SK-N-SH treated with all-trans-retinoic acid at 6 μM for 48 hours (cell line): ENCODE data around the gene ITIH1.

ENCODE experiments used
- ATAC-seq: fragments of 200-7000 bp; cut with Tn5 transposase; 3 replicates; pipeline ENCODE4 v1.9.1; 2020; ENCODE audit warnings: mild to moderate bottlenecking, moderate library complexity
- ARNTL ChIP-seq: fragments of 450-650 bp; formaldehyde crosslinking; IDR thresholded peaks from 2 replicates; pipeline ENCODE4 v1.5.0; 2020; ENCODE audit warnings: low read depth, mild to moderate bottlenecking, moderate library complexity, borderline replicate concordance
- BACH2 ChIP-seq: fragments of 250-450 bp; sonication (Bioruptor Pico); IDR thresholded peaks from 2 replicates; pipeline ENCODE4 v1.9.0; 2021; ENCODE audit warnings: mild to moderate bottlenecking, borderline replicate concordance
- CSDC2 ChIP-seq: fragments of 250-450 bp; sonication (Bioruptor Pico); IDR thresholded peaks from 2 replicates; pipeline ENCODE4 v1.5.0; 2020; ENCODE audit warnings: mild to moderate bottlenecking, moderate library complexity
- CSRNP3 ChIP-seq: fragments of 250-450 bp; sonication (Bioruptor Pico); IDR thresholded peaks from 2 replicates; pipeline ENCODE4 v1.5.1; 2021; ENCODE audit warnings: mild to moderate bottlenecking, moderate library complexity
- ESRRG ChIP-seq: fragments of 250-450 bp; sonication (Bioruptor Pico); IDR thresholded peaks from 2 replicates; pipeline ENCODE4 v1.6.1; 2021; ENCODE audit warnings: mild to moderate bottlenecking
- ISL1 ChIP-seq: fragments of 250-450 bp; sonication (Bioruptor Pico); IDR thresholded peaks from 2 replicates; pipeline ENCODE4 v2.1.2; 2022; ENCODE audit warnings: mild to moderate bottlenecking, moderate library complexity
- OSR1 ChIP-seq: fragments of 250-450 bp; sonication (Bioruptor Pico); IDR thresholded peaks from 2 replicates; pipeline ENCODE4 v1.8.0; 2022; ENCODE audit warnings: moderate library complexity, mild to moderate bottlenecking, inconsistent platforms
- PATZ1 ChIP-seq: fragments of 250-450 bp; sonication (Bioruptor Pico); IDR thresholded peaks from 2 replicates; pipeline ENCODE4 v1.8.0; 2020; ENCODE audit warnings: mild to moderate bottlenecking, moderate library complexity, borderline replicate concordance
- POU6F1 ChIP-seq: fragments of 250-450 bp; sonication (Bioruptor Pico); IDR thresholded peaks from 2 replicates; pipeline ENCODE4 v1.8.0; 2021; ENCODE audit warnings: low read depth, mild to moderate bottlenecking, moderate library complexity, borderline replicate concordance
- PPARA ChIP-seq: fragments of 250-450 bp; sonication (Bioruptor Pico); IDR thresholded peaks from 2 replicates; pipeline ENCODE4 v1.5.0; 2020; ENCODE audit warnings: mild to moderate bottlenecking, borderline replicate concordance
- RARB ChIP-seq: fragments of 250-450 bp; sonication (Bioruptor Pico); IDR thresholded peaks from 2 replicates; pipeline ENCODE4 v1.8.0; 2021; ENCODE audit warnings: mild to moderate bottlenecking, moderate library complexity
- SNAI2 ChIP-seq: fragments of 250-450 bp; sonication (Bioruptor Pico); IDR thresholded peaks from 2 replicates; pipeline ENCODE4 v1.5.0; 2020; ENCODE audit warnings: mild to moderate bottlenecking, moderate library complexity
- TOX ChIP-seq: fragments of 250-450 bp; sonication (Bioruptor Pico); IDR thresholded peaks from 2 replicates; pipeline ENCODE4 v1.8.0; 2021; ENCODE audit warnings: mild to moderate bottlenecking, moderate library complexity, borderline replicate concordance
- ZC3H10 ChIP-seq: fragments of 250-450 bp; sonication (Bioruptor Pico); IDR thresholded peaks from 2 replicates; pipeline ENCODE4 v1.5.1; 2021; ENCODE audit warnings: mild to moderate bottlenecking, moderate library complexity
- ZFP30 ChIP-seq: fragments of 450-650 bp; formaldehyde crosslinking; IDR thresholded peaks from 2 replicates; pipeline ENCODE4 v1.5.0; 2022; ENCODE audit warnings: mild to moderate bottlenecking, moderate library complexity
- ZNF565 ChIP-seq: fragments of 450-650 bp; formaldehyde crosslinking; conservative IDR thresholded peaks from 2 replicates; pipeline ENCODE4 v1.5.0; 2020; ENCODE audit warnings: low read depth, mild to moderate bottlenecking, moderate library complexity
- ZNF70 ChIP-seq: fragments of 450-650 bp; formaldehyde crosslinking; IDR thresholded peaks from 2 replicates; pipeline ENCODE4 v1.5.0; 2020; ENCODE audit warnings: mild to moderate bottlenecking, moderate library complexity
- ZNF8 ChIP-seq: fragments of 450-650 bp; formaldehyde crosslinking; IDR thresholded peaks from 2 replicates; pipeline ENCODE4 v1.5.0; 2020; ENCODE audit warnings: mild to moderate bottlenecking, moderate library complexity
- TF ChIP-seq, protein P1 (sequence below): fragments of 250-450 bp; sonication (Bioruptor Pico); IDR thresholded peaks from 2 replicates; pipeline ENCODE4 v1.5.0; 2020; ENCODE audit warnings: mild to moderate bottlenecking, moderate library complexity

Gene ITIH1

GRCh38 chr3:52752045-52752660 is 25.2 kb upstream of the ITIH1 start:
- TF ChIP-seq CSDC2 (CRISPR knock-in tag) (no peak), PPARA (CRISPR knock-in tag) (no peak), ZNF8 (no peak)
- TF ChIP-seq, protein P1, sequence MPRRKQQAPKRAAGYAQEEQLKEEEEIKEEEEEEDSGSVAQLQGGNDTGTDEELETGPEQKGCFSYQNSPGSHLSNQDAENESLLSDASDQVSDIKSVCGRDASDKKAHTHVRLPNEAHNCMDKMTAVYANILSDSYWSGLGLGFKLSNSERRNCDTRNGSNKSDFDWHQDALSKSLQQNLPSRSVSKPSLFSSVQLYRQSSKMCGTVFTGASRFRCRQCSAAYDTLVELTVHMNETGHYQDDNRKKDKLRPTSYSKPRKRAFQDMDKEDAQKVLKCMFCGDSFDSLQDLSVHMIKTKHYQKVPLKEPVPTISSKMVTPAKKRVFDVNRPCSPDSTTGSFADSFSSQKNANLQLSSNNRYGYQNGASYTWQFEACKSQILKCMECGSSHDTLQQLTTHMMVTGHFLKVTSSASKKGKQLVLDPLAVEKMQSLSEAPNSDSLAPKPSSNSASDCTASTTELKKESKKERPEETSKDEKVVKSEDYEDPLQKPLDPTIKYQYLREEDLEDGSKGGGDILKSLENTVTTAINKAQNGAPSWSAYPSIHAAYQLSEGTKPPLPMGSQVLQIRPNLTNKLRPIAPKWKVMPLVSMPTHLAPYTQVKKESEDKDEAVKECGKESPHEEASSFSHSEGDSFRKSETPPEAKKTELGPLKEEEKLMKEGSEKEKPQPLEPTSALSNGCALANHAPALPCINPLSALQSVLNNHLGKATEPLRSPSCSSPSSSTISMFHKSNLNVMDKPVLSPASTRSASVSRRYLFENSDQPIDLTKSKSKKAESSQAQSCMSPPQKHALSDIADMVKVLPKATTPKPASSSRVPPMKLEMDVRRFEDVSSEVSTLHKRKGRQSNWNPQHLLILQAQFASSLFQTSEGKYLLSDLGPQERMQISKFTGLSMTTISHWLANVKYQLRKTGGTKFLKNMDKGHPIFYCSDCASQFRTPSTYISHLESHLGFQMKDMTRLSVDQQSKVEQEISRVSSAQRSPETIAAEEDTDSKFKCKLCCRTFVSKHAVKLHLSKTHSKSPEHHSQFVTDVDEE (CRISPR knock-in tag) = no peak
- no peak for ATAC-seq

DNA sequence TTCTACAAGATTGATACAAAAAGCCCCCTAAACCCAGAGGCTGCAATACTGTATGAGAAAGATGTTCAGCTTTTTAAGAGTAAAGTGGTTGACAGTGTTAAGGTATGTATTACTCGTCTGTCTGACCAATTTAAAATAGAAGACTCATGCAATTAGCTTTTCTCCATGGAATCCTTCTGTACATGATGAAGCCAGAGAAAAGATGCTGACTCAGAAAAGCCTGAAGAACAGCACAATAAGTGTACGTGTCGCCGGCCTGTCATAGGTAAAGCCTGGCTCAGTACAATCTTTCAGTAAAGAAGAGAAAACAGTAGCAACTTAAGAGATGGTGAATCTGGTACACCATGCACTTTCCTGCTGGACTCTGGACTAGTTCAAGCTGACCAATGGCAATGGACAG is 23.0 kb upstream of the ITIH1 start:
- no peak for ATAC-seq
- TF ChIP-seq ISL1 (CRISPR knock-in tag) = no peak
- no peak for TF ChIP-seq ZFP30 (CRISPR knock-in tag)
- TF ChIP-seq ZNF70 = no peak
- no peak for TF ChIP-seq RARB
- no peak for TF ChIP-seq ZC3H10 (CRISPR knock-in tag)
- TF ChIP-seq BACH2 (CRISPR knock-in tag) = no peak
- no peak for TF ChIP-seq POU6F1 (CRISPR knock-in tag)
- no peak for TF ChIP-seq ZNF8
- no peak for TF ChIP-seq ESRRG (CRISPR knock-in tag)
- no peak for TF ChIP-seq PPARA (CRISPR knock-in tag)
- TF ChIP-seq SNAI2 = no peak
- TF ChIP-seq, protein P1 (CRISPR knock-in tag) = no peak
- no peak for TF ChIP-seq PATZ1 (CRISPR knock-in tag)
- TF ChIP-seq CSRNP3 (CRISPR knock-in tag) = no peak
- no peak for TF ChIP-seq ZNF565 (CRISPR knock-in tag)

DNA sequence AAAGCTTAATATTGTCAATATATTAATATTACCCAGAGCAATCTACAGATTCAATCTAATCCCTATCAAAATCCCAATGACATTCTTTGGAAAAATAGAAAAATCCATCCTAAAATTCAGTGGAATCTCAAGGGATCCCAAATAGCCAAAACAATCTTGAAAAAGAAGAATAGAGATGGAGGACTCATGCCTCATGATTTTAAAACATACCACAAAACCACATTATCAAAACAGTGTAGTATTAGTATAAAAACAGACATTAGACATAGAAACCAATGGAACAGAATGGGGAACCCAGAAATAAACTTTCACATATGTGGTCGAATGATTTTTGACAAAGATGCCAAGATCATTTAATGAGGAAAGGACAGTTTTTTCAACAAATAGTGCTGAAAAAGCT is 21.3 kb upstream of the ITIH1 start:
- no peak for ATAC-seq
- no peak for TF ChIP-seq OSR1
- no peak for TF ChIP-seq CSRNP3 (CRISPR knock-in tag)
- TF ChIP-seq ARNTL (CRISPR knock-in tag) = no peak
- TF ChIP-seq ZNF70 = no peak
- no peak for TF ChIP-seq ESRRG (CRISPR knock-in tag)
- TF ChIP-seq ZNF8 = no peak
- TF ChIP-seq POU6F1 (CRISPR knock-in tag) = no peak
- TF ChIP-seq TOX (CRISPR knock-in tag) = no peak
